Neural progenitor cell (in vitro differentiated cells): ENCODE results near the gene CDH2.

Experiments
- EZH2 ChIP-seq: fragments of 200-600 bp; sonication (generic); IDR thresholded peaks from 2 replicates; pipeline ENCODE4 v1.6.1; 2017; ENCODE audit warnings: antibody characterized with exemption, mild to moderate bottlenecking, moderate library complexity
- TF ChIP-seq, protein P1 (sequence below): fragments of 200-600 bp; sonication (generic); IDR thresholded peaks from 2 replicates; pipeline ENCODE4 v1.5.1; 2017; ENCODE audit warnings: antibody characterized with exemption, mild to moderate bottlenecking

DNA sequence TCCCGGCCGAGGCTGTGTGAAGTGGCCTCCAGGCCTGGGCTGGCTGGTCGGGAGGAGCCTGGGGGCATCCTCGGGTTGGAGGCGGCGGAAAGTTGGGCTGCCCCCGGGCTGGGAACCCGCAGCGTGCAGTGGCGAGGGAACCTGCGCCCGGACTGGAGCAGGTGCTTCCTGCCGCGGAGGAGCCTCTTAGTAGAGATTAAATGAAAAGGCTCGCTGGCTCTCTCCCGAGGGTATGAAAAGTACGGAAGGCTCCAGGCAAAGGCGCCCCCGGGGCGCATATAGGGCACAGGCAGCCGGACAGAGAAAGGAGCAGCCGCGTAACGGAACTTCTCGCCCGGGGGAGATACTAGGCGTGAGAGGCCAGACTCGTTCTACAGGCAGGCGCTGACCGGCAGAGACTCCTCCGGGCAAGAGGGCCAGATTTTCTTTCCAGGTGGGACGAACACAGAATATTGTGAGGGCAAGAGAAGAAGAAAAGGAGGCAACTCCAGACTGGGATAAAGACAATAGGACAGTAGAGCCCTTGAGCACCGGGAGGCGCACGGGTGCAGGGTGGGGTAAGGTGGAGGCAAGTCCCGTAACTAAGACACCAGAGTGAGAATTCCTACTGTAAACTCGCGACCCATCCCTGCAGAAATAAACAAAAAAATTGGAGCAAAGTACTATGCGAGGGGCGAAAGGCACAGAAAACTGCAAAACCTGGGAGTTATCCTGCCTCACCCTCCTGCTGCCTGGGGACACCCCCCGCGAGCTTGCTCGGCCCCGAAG lies 816 bp downstream of the CDH2 start:
- TF ChIP-seq, protein P1, sequence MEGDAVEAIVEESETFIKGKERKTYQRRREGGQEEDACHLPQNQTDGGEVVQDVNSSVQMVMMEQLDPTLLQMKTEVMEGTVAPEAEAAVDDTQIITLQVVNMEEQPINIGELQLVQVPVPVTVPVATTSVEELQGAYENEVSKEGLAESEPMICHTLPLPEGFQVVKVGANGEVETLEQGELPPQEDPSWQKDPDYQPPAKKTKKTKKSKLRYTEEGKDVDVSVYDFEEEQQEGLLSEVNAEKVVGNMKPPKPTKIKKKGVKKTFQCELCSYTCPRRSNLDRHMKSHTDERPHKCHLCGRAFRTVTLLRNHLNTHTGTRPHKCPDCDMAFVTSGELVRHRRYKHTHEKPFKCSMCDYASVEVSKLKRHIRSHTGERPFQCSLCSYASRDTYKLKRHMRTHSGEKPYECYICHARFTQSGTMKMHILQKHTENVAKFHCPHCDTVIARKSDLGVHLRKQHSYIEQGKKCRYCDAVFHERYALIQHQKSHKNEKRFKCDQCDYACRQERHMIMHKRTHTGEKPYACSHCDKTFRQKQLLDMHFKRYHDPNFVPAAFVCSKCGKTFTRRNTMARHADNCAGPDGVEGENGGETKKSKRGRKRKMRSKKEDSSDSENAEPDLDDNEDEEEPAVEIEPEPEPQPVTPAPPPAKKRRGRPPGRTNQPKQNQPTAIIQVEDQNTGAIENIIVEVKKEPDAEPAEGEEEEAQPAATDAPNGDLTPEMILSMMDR = no peak
- no peak for TF ChIP-seq EZH2
